Measurements from ENCODE around the gene KCNJ15.

GRCh38 chr21:38267136-38267755, 10.5 kb downstream of the KCNJ15 start:
- TF ChIP-seq POLR2A (IDR thresholded peaks at IDR 0.05) (no peak), CTCF (IDR thresholded peaks at IDR 0.05) (no peak)

Data from esophagus squamous epithelium (tissue), 4 donors.